ENCODE measurements around the gene TBC1D22A.

The TBC1D22A gene

DNA sequence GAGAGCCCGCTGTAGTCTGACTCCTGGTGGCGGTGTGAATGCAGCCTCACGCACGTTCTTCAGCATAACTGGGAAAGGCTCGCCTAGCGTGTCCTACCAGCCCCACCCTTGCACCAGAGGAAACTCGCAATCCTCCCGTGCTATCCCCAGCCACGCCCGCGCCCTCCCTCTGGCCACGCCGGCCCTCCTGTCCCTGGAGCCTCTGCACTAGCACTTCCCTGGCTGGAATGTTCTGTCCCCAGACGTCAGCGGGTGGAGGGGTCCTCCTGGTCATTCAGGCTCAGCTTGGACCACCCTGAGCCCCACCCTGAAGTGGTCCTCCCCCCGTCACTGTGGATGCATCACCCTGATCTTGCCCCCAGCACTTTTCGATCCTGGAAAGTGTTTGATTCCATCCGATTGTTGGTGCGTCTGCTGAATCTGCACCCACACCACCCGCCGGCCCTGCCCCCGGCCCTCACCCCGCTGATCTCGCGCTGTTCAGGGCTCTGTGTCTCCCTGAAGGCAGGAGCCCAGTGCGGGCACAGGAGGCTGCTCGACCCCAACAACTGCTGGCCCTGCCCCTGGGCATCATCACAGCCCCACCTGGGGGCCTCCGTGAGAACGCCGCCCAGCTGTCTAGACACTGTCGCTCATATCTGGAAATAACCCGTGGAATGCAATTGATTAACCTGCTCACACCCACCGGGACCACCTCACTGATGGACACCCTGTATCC, 437.0 kb downstream of the TBC1D22A start:
- no peak overlapping the region for H3K4me2 ChIP-seq (ENCODE audit: low read length)
- no peak overlapping the region for H3K27ac ChIP-seq (ENCODE audit: low read length)
- no peaks in the 10 kb centered on the region for H3K27me3 ChIP-seq (ENCODE audit: low read depth, low read length)
- no peaks in the 10 kb centered on the region for H3K36me3 ChIP-seq (replicated peaks; ENCODE audit: low read depth, low read length)
- no peaks in the 10 kb centered on the region for H3K79me2 ChIP-seq (ENCODE audit: low read length)
- TF ChIP-seq EZH2phosphoT487 (IDR thresholded peaks at IDR 0.05; ENCODE audit: low read depth) (no peak), CTCF (IDR thresholded peaks at IDR 0.05; ENCODE audit: low read depth, low read length) (no peak)
- H4K20me1 ChIP-seq (ENCODE audit: insufficient read depth, low read length): no peaks in the 10 kb centered on the region; the same call in none of the 2 replicates
- H3K4me1 ChIP-seq (ENCODE audit: low read length): no peaks in the 10 kb centered on the region
- H3K9ac ChIP-seq (ENCODE audit: low read length): no peak overlapping the region
- no peak overlapping the region for H2AFZ ChIP-seq (ENCODE audit: low read depth, low read length)
- no peak overlapping the region for H3K4me3 ChIP-seq (ENCODE audit: low read length)
- H3K9me3 ChIP-seq (ENCODE audit: insufficient read depth, low read length): no peaks in the 10 kb centered on the region

DNA sequence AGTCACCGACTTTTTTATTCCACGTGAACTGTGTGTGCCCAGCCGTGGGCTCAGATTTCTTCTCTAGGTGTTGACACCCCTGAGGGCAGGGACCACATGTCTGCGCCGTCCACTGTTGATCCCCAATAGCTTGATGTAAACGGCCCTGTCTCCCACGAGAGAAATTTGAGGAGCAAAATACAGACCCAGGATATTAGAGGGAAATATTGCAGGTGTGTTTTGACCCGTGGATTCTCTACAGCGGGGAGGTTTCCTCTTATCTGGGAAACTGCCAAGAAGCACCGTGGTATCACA, 437.5 kb downstream of the TBC1D22A start:
- Histone ChIP-seq H3K4me3 (ENCODE audit: low read length) (no peak overlapping the region), H4K20me1 (ENCODE audit: insufficient read depth, low read length) (no peaks in the 10 kb centered on the region; the same call in none of the 2 replicates), H3K27ac (ENCODE audit: low read length) (no peak overlapping the region), H3K36me3 (replicated peaks; ENCODE audit: low read depth, low read length) (no peaks in the 10 kb centered on the region), H3K27me3 (ENCODE audit: low read depth, low read length) (no peaks in the 10 kb centered on the region), H3K9me3 (ENCODE audit: insufficient read depth, low read length) (no peaks in the 10 kb centered on the region), H3K9ac (ENCODE audit: low read length) (no peak overlapping the region), H3K4me2 (ENCODE audit: low read length) (no peak overlapping the region), H2AFZ (ENCODE audit: low read depth, low read length) (no peak overlapping the region), H3K4me1 (ENCODE audit: low read length) (no peaks in the 10 kb centered on the region), H3K79me2 (ENCODE audit: low read length) (no peaks in the 10 kb centered on the region)
- no peak for TF ChIP-seq CTCF (IDR thresholded peaks at IDR 0.05; ENCODE audit: low read depth, low read length)
- no peak for TF ChIP-seq EZH2phosphoT487 (IDR thresholded peaks at IDR 0.05; ENCODE audit: low read depth)

DNA sequence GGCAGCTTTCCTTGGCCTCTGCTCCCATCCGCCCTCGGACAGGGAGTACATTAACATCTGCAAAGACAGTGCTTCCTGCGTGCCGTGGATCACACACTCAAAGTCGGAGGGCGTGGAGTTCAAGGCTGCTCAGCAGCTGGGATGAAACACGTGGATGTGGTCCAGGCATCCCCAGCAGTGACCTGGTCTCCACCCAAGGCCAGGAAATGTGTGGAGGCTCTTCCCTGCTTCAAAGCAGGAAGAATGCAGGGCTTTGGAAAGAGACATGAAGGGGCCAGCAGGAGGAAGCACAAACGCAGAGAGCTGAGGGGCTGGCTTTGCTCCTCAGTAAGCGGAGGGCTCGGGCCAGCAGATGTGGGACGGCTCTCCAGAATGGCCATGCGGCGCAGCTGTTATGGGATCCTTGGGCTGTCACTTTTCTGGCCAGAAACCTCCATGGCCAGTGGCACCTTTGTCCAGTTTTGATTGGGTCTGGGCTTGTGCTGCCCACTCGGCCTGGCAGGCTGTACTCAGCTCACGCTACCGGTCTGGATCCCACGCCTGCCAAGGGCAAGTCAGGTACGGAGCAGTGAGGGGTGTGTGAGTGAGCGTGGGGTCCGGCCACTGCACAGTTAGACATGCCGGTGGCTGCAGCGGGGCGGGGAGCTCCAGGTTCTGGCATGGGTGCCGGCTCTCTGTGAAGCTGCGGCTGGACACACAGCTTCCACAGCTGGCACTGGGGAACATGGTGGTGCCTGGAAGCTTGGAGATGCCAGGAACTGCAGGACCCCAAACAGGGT, 438.0 kb downstream of the TBC1D22A start:
- H3K9ac ChIP-seq (ENCODE audit: low read length): no peak overlapping the region

More for the DNA sequence above, 438.0 kb downstream of the TBC1D22A start:
- Histone ChIP-seq H2AFZ (ENCODE audit: low read depth, low read length) (no peak overlapping the region), H3K27me3 (ENCODE audit: low read depth, low read length) (no peaks in the 10 kb centered on the region), H3K9me3 (ENCODE audit: insufficient read depth, low read length) (no peaks in the 10 kb centered on the region), H3K27ac (ENCODE audit: low read length) (no peak overlapping the region), H3K4me3 (ENCODE audit: low read length) (no peak overlapping the region), H3K4me2 (ENCODE audit: low read length) (no peak overlapping the region), H3K4me1 (ENCODE audit: low read length) (no peaks in the 10 kb centered on the region), H3K36me3 (replicated peaks; ENCODE audit: low read depth, low read length) (no peaks in the 10 kb centered on the region), H3K79me2 (ENCODE audit: low read length) (no peaks in the 10 kb centered on the region), H4K20me1 (ENCODE audit: insufficient read depth, low read length) (no peaks in the 10 kb centered on the region; the same call in none of the 2 replicates)
- TF ChIP-seq CTCF (IDR thresholded peaks at IDR 0.05; ENCODE audit: low read depth, low read length) (no peak), EZH2phosphoT487 (IDR thresholded peaks at IDR 0.05; ENCODE audit: low read depth) (no peak)

Measured in OCI-LY3 (cell line).